ENCODE data around the gene PYGL.
"Not testable (repeated sequence)": the region's sequence is repeated elsewhere in the genome, so short reads cannot be mapped to it uniquely, and the experiment has no call there.

PYGL gene

DNA sequence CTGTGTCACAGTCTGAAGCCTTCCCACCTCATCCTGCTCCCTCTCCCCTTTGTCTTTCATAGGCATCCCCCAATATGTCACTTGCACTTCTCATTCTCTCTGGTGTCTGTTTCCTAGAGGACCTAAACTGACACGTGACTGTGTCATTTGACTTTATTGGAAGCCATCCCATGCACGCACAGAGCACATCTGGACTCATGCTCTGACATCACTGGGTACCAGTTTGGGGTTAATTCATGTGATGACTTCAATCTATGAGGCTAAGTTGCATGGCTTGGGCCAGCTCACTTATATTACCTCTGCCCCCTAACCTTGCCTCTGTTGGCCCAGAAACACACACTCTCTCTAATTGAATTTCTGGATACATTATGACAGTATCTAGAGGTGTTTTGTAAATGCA is 21.5 kb downstream of the PYGL start:
- TF ChIP-seq, protein P1, sequence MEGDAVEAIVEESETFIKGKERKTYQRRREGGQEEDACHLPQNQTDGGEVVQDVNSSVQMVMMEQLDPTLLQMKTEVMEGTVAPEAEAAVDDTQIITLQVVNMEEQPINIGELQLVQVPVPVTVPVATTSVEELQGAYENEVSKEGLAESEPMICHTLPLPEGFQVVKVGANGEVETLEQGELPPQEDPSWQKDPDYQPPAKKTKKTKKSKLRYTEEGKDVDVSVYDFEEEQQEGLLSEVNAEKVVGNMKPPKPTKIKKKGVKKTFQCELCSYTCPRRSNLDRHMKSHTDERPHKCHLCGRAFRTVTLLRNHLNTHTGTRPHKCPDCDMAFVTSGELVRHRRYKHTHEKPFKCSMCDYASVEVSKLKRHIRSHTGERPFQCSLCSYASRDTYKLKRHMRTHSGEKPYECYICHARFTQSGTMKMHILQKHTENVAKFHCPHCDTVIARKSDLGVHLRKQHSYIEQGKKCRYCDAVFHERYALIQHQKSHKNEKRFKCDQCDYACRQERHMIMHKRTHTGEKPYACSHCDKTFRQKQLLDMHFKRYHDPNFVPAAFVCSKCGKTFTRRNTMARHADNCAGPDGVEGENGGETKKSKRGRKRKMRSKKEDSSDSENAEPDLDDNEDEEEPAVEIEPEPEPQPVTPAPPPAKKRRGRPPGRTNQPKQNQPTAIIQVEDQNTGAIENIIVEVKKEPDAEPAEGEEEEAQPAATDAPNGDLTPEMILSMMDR (IDR thresholded peaks at IDR 0.05; ENCODE audit: insufficient read depth, low read length) = no peak
- TF ChIP-seq SPI1 (IDR thresholded peaks at IDR 0.05; ENCODE audit: borderline replicate concordance, low read depth) = no peak
- TF ChIP-seq POLR2AphosphoS5 (IDR thresholded peaks at IDR 0.05; ENCODE audit: low read depth) = no peak
- TF ChIP-seq, protein P2, sequence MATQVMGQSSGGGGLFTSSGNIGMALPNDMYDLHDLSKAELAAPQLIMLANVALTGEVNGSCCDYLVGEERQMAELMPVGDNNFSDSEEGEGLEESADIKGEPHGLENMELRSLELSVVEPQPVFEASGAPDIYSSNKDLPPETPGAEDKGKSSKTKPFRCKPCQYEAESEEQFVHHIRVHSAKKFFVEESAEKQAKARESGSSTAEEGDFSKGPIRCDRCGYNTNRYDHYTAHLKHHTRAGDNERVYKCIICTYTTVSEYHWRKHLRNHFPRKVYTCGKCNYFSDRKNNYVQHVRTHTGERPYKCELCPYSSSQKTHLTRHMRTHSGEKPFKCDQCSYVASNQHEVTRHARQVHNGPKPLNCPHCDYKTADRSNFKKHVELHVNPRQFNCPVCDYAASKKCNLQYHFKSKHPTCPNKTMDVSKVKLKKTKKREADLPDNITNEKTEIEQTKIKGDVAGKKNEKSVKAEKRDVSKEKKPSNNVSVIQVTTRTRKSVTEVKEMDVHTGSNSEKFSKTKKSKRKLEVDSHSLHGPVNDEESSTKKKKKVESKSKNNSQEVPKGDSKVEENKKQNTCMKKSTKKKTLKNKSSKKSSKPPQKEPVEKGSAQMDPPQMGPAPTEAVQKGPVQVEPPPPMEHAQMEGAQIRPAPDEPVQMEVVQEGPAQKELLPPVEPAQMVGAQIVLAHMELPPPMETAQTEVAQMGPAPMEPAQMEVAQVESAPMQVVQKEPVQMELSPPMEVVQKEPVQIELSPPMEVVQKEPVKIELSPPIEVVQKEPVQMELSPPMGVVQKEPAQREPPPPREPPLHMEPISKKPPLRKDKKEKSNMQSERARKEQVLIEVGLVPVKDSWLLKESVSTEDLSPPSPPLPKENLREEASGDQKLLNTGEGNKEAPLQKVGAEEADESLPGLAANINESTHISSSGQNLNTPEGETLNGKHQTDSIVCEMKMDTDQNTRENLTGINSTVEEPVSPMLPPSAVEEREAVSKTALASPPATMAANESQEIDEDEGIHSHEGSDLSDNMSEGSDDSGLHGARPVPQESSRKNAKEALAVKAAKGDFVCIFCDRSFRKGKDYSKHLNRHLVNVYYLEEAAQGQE (IDR thresholded peaks at IDR 0.05; ENCODE audit: insufficient replicate concordance, low read depth) = no peak
- no peak for TF ChIP-seq GABPA (IDR thresholded peaks at IDR 0.05; ENCODE audit: low read depth)
- H3K27me3 ChIP-seq (ENCODE audit: insufficient read depth, poor library complexity, severe bottlenecking) = no peaks in the 10 kb centered on the region
- no peak for DNase-seq (ENCODE audit: low read depth in 1 of 2, low spot score in 1 of 2)
- H3K27ac ChIP-seq (replicated peaks) = no peak overlapping the region
- no peak overlapping the region for H3K4me3 ChIP-seq (replicated peaks; ENCODE audit: insufficient read depth, low read length)

DNA sequence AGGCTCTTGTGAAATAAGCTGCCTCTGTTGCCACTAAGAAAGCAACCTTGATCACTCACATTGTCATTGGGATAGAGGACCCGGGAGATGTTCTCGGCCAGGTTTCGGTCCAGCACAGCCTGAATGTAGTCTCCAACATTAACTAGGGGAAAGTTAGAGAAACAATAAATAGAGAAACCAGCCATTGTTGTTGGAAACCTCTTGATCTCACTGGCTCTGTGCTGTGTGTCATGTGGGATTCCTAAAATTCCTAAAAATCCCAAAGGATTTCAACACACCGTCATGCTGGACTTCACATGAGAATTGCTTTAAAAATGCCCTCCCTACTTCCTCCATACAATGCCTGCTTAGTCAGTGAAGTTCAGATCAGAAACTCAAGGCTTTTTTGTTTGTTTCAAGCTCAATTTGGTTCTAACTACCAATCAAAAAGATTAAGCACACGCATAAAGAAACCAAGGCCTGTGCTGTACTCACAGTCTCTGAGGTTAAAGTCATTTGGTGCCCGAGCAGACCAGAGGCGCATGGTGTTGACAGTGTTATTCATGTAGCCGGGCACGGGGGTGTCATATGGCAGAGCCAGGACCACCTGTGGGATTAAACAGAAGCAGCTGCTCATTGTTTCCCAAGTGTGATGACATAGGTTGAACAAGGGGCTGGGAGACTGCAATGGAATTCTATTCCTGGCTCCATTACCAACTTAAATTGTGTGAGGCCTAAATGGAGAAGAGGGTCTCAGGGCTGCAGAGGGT is 23.6 kb downstream of the PYGL start:
- TF ChIP-seq, protein P1 (IDR thresholded peaks at IDR 0.05; ENCODE audit: insufficient read depth, low read length) = no peak
- TF ChIP-seq POLR2AphosphoS5 (IDR thresholded peaks at IDR 0.05; ENCODE audit: low read depth) (no peak), GABPA (IDR thresholded peaks at IDR 0.05; ENCODE audit: low read depth) (no peak), SPI1 (IDR thresholded peaks at IDR 0.05; ENCODE audit: borderline replicate concordance, low read depth) (no peak)
- TF ChIP-seq, protein P2 (IDR thresholded peaks at IDR 0.05; ENCODE audit: insufficient replicate concordance, low read depth) = no peak
- no peak overlapping the region for H3K27ac ChIP-seq (replicated peaks)
- H3K4me3 ChIP-seq (replicated peaks; ENCODE audit: insufficient read depth, low read length) = no peak overlapping the region
- H3K27me3 ChIP-seq (ENCODE audit: insufficient read depth, poor library complexity, severe bottlenecking) = no peaks in the 10 kb centered on the region
- DNase-seq (ENCODE audit: low read depth in 1 of 2, low spot score in 1 of 2) = no peak

DNA sequence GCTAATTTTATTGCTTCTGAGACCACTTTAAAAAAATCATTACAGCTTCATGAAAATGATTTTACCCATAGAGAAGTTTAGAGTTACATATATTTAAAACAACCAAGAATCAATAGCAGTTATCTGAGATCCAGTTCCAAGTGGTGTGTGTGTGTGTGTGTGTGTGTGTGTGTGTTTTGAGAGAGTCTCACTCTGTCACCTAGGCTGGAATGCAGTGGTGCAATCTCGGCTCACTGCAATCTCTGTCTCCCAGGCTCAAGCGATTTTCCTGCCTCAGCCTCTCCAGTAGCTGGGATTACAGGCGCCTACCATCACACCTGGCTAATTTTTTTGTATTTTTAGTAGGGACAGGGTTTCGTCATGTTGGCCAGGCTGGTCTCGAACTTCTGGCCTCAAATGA is 24.8 kb downstream of the PYGL start:
- H3K27me3 ChIP-seq (ENCODE audit: insufficient read depth, poor library complexity, severe bottlenecking); H3K4me3 ChIP-seq (replicated peaks; ENCODE audit: insufficient read depth, low read length); H3K27ac ChIP-seq (replicated peaks); DNase-seq (ENCODE audit: low read depth in 1 of 2, low spot score in 1 of 2): not testable (repeated sequence)

DNA sequence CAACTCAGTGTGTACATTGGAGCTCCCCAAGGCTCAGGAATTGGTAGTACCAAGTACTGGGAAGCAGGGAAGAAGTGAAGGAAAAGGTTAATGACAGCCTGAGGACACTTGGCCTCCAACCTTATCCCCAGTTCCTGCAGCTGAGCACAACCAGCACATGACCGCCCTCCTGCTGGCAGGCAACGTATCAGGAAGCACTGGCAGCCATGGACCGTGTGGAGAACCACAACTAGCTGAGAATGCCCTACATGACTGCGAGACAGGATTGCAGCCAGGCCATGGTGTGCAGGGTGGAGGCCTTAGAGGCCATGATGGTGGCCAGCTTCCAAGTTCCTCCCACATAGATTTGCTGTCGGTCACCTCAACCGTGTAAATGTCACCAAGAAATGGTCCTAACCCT is 26.8 kb downstream of the PYGL start:
- Histone ChIP-seq H3K27me3 (ENCODE audit: insufficient read depth, poor library complexity, severe bottlenecking) (no peaks in the 10 kb centered on the region), H3K27ac (replicated peaks) (no peak overlapping the region), H3K4me3 (replicated peaks; ENCODE audit: insufficient read depth, low read length) (no peak overlapping the region)
- DNase-seq (ENCODE audit: low read depth in 1 of 2, low spot score in 1 of 2) = no peak
- TF ChIP-seq POLR2AphosphoS5 (IDR thresholded peaks at IDR 0.05; ENCODE audit: low read depth) = no peak
- TF ChIP-seq, protein P1 (IDR thresholded peaks at IDR 0.05; ENCODE audit: insufficient read depth, low read length) = no peak
- TF ChIP-seq GABPA (IDR thresholded peaks at IDR 0.05; ENCODE audit: low read depth) = no peak
- TF ChIP-seq, protein P2 (IDR thresholded peaks at IDR 0.05; ENCODE audit: insufficient replicate concordance, low read depth) = no peak
- TF ChIP-seq SPI1 (IDR thresholded peaks at IDR 0.05; ENCODE audit: borderline replicate concordance, low read depth) = no peak

All from HL-60 (cell line).